GM19455 (cell line): ENCODE results near the gene CAD.
"Not testable (repeated sequence)": the region's sequence is repeated elsewhere in the genome, so short reads cannot be mapped to it uniquely, and the experiment has no call there.

ENCODE experiments used
- ATAC-seq: cut with Tn5 transposase; IDR thresholded peaks from one replicate; pipeline ENCODE4 v1.9.1; 2021; ENCODE audit not compliant: unreplicated experiment

Gene CAD

GRCh38 chr2:27198068-27198467 is 19.1 kb upstream of the CAD start:
- not testable (repeated sequence) for ATAC-seq

- ATAC-seq, result no peak
These were observed 18.5 kb upstream of the CAD start for GRCh38 chr2:27198627-27199026.

- ATAC-seq, result no peak
These were observed 17.9 kb upstream of the CAD start for GRCh38 chr2:27199241-27199640.

- no peak for ATAC-seq
These were observed 15.5 kb upstream of the CAD start for GRCh38 chr2:27201675-27202074.

GRCh38 chr2:27202854-27203253 is 14.3 kb upstream of the CAD start:
- no peak for ATAC-seq

GRCh38 chr2:27203741-27204140 is 13.4 kb upstream of the CAD start:
- ATAC-seq, result no peak

- no peak for ATAC-seq
These were observed 12.6 kb upstream of the CAD start for GRCh38 chr2:27204566-27204965.

- ATAC-seq, result no peak
These were observed 12.0 kb upstream of the CAD start for GRCh38 chr2:27205206-27205605.

- no peak for ATAC-seq
These were observed 10.8 kb upstream of the CAD start for GRCh38 chr2:27206346-27206745.

GRCh38 chr2:27208486-27209050 is 8.6 kb upstream of the CAD start:
- ATAC-seq, result no peak

GRCh38 chr2:27209621-27210401 is 7.4 kb upstream of the CAD start:
- ATAC-seq, result no peak

- no peak for ATAC-seq
These were observed 5.8 kb upstream of the CAD start for GRCh38 chr2:27211241-27211942.

- ATAC-seq, result peak; percentile 85
These were observed 5.1 kb upstream of the CAD start, which contains the start of the genes ATRAID and SLC5A6 for GRCh38 chr2:27211943-27212625. TSS of gene ATRAID (plus strand) at chr2:27212041. CDS start at chr2:27212369, 328 bp downstream. TSS of gene SLC5A6 (minus strand) at chr2:27212268. CDS start at chr2:27207650, 4,618 bp downstream.

- peak; percentile 7 for ATAC-seq
These were observed 4.3 kb upstream of the CAD start for GRCh38 chr2:27212626-27213471.

GRCh38 chr2:27214941-27215340 is 2.2 kb upstream of the CAD start:
- ATAC-seq, result no peak

GRCh38 chr2:27216416-27217137 is 592 bp upstream of the CAD start:
- ATAC-seq, result no peak

- no peak for ATAC-seq
These were observed 1.4 kb downstream of the CAD start for GRCh38 chr2:27218614-27219013.

GRCh38 chr2:27219091-27219490 is 1.9 kb downstream of the CAD start:
- no peak for ATAC-seq

- no peak for ATAC-seq
These were observed 2.9 kb downstream of the CAD start for GRCh38 chr2:27220091-27220490.

- no peak for ATAC-seq
These were observed 4.0 kb downstream of the CAD start for GRCh38 chr2:27221166-27221565.
